ENCODE results near the gene VARS1. TPM values are rescaled to one million over a fixed set of nuclear protein-coding genes. Genes with fewer than 3 reads are reported as not detected.

VARS1 gene
- total and polyA plus RNA-seq, 2 experiments from 2014 or later: 71.2 to 137 TPM

- no peaks in the 10 kb centered on the region for H3K4me1 ChIP-seq (ENCODE audit: insufficient read depth)
- DNase-seq (ENCODE audit: low spot score) (peak; percentile 39), ATAC-seq (peak; percentile 38)
- no peak within 1 kb of the TSS for H3K4me3 ChIP-seq
- peak within 1 kb of the TSS; percentile 72; the same call in 1 of the 2 replicates for H3K27ac ChIP-seq (ENCODE audit: low read depth)
- Mint-ChIP-seq H3K4me1 (no peaks in the 10 kb centered on the region), H3K27me3 (ENCODE audit: insufficient read depth, low read depth, poor library complexity) (peaks cover 23% of the 10 kb centered on the region), H3K4me3 (no peak within 1 kb of the TSS), H3K9me3 (no peaks in the 10 kb centered on the region), H3K27ac (peak within 1 kb of the TSS; percentile 45; the same call in 1 of the 2 replicates), H3K36me3 (ENCODE audit: low read depth) (peaks cover 23% of the 10 kb centered on the region)
- no peaks in the 10 kb centered on the region; the same call in 1 of the 2 replicates for H4K20me1 ChIP-seq (replicated peaks; ENCODE audit: insufficient read depth)
- H3F3A ChIP-seq (replicated peaks; ENCODE audit: low read depth): peaks cover 4% of the 10 kb centered on the region; the same call in 1 of the 2 replicates
- no peaks in the 10 kb centered on the region for H3K79me2 ChIP-seq (replicated peaks; ENCODE audit: insufficient read depth)
- no peaks in the 10 kb centered on the region for H3K27me3 ChIP-seq (ENCODE audit: insufficient read depth)
- H3K36me3 ChIP-seq (ENCODE audit: insufficient read depth): no peaks in the 10 kb centered on the region
- no peak within 1 kb of the TSS for H2AFZ ChIP-seq
- 0 out of 2 replicates have a peak within 1 kb of the TSS, but pooled peaks have one; percentile 20 for H3K4me2 ChIP-seq
- H3K9me2 ChIP-seq (ENCODE audit: insufficient read depth): no peaks in the 10 kb centered on the region
- TF ChIP-seq CREB1 (CRISPR knock-in tag; IDR thresholded peaks at IDR 0.05; ENCODE audit: low read depth) (peak; percentile 54; the same call in 1 of the 2 replicates), NANOG (IDR thresholded peaks at IDR 0.05; ENCODE audit: borderline replicate concordance) (no peak), POLR2AphosphoS5 (IDR thresholded peaks at IDR 0.05; ENCODE audit: low read depth) (peak; percentile 48)
Measured at GRCh38 chr6:31776989-31777666, 18.4 kb downstream of the VARS1 start, which contains the start of gene VWA7. Gene VWA7, minus strand, starts transcription at chr6:31777328. Its CDS starts 549 bp downstream, at chr6:31776779.

- Histone ChIP-seq H4K20me1 (replicated peaks; ENCODE audit: insufficient read depth) (no peaks in the 10 kb centered on the region; the same call in 1 of the 2 replicates), H3K79me2 (replicated peaks; ENCODE audit: insufficient read depth) (no peaks in the 10 kb centered on the region), H3K9me2 (ENCODE audit: insufficient read depth) (no peaks in the 10 kb centered on the region), H3K27me3 (ENCODE audit: insufficient read depth) (no peaks in the 10 kb centered on the region), H3K4me2 (0 out of 2 replicates have a peak overlapping the region, but pooled peaks have one; percentile 20), H3K4me1 (ENCODE audit: insufficient read depth) (no peaks in the 10 kb centered on the region), H2AFZ (no peak overlapping the region), H3K27ac (ENCODE audit: low read depth) (0 out of 2 replicates have a peak overlapping the region, but pooled peaks have one; percentile 72), H3F3A (replicated peaks; ENCODE audit: low read depth) (peaks cover 4% of the 10 kb centered on the region; the same call in 1 of the 2 replicates), H3K36me3 (ENCODE audit: insufficient read depth) (no peaks in the 10 kb centered on the region), H3K4me3 (no peak overlapping the region)
- H3K4me3 Mint-ChIP-seq: no peak overlapping the region
- H3K4me1 Mint-ChIP-seq: no peaks in the 10 kb centered on the region
- DNase-seq (ENCODE audit: low spot score) (peak; percentile 28), ATAC-seq (peak; percentile 14)
- H3K27me3 Mint-ChIP-seq (ENCODE audit: insufficient read depth, low read depth, poor library complexity): peaks cover 24% of the 10 kb centered on the region
- peaks cover 23% of the 10 kb centered on the region for H3K36me3 Mint-ChIP-seq (ENCODE audit: low read depth)
- H3K27ac Mint-ChIP-seq: 0 out of 2 replicates have a peak overlapping the region, but pooled peaks have one; percentile 45
- no peaks in the 10 kb centered on the region for H3K9me3 Mint-ChIP-seq
- no peak for TF ChIP-seq STAT1 (IDR thresholded peaks at IDR 0.05; ENCODE audit: unreplicated experiment)
- TF ChIP-seq ZNF331 (CRISPR knock-in tag; IDR thresholded peaks at IDR 0.05; ENCODE audit: low read depth): no peak
- TF ChIP-seq ETS1 (IDR thresholded peaks at IDR 0.05): no peak
- no peak for TF ChIP-seq CREB1 (CRISPR knock-in tag; IDR thresholded peaks at IDR 0.05; ENCODE audit: low read depth)
- TF ChIP-seq CTCF (conservative IDR thresholded peaks at IDR 0.05; ENCODE audit: low read depth in 2 of 2): no peak
- no peak for TF ChIP-seq JUNB (IDR thresholded peaks at IDR 0.05; ENCODE audit: unreplicated experiment)
- no peak for TF ChIP-seq EZH2 (IDR thresholded peaks at IDR 0.05; ENCODE audit: low read depth, unreplicated experiment)
- no peak for TF ChIP-seq REST (IDR thresholded peaks at IDR 0.05; ENCODE audit: unreplicated experiment)
- TF ChIP-seq EZH2phosphoT487 (IDR thresholded peaks at IDR 0.05; ENCODE audit: unreplicated experiment): no peak
- TF ChIP-seq POLR2AphosphoS5 (IDR thresholded peaks at IDR 0.05; ENCODE audit: low read depth): no peak
Measured at GRCh38 chr6:31776485-31776988, 19.0 kb downstream of the VARS1 start.

Measured in GM23338 (cell line).